Activated CD8-positive, alpha-beta memory T cell treated with anti-CD3 and anti-CD28 coated beads for 4 hours (primary cell): Measurements from ENCODE around the gene FER.

Experiments
- DNase-seq, 2 donors: peaks; one replicate each; pipeline ENCODE4 v3.0.0-alpha.2; 2020; ENCODE audit warnings: low read depth in 2 of 2

The FER gene

GRCh38 chr5:109177227-109177626 lies 429.5 kb downstream of the FER start:
- DNase-seq = no peak

- no peak for DNase-seq
Measured at GRCh38 chr5:109177782-109178181, 430.1 kb downstream of the FER start.

- no peak for DNase-seq
Measured at GRCh38 chr5:109180668-109181067, 433.0 kb downstream of the FER start.

- DNase-seq = no peak
Measured at GRCh38 chr5:109186759-109187158, 439.1 kb downstream of the FER start.

DNA sequence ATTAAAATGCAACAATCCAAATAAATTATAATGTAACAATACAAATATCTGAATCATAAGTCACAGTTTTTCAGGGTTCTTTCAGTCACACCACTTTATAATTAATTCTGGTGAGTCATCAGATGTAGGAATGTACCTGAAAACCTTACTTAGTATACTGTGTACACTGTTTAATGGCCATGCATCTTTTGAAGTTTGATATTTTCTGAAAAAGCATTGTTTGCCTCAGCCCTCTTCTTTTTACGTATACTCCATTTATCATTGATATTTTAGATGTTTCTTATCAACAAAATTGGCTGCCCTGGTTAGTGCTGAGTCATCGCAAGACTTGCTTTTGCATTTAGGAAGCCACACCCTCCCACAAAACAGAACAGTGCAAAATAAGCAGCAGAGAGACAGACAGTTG lies 443.5 kb downstream of the FER start:
- DNase-seq = no peak

GRCh38 chr5:109192027-109192426 lies 444.3 kb downstream of the FER start:
- DNase-seq = no peak

DNA sequence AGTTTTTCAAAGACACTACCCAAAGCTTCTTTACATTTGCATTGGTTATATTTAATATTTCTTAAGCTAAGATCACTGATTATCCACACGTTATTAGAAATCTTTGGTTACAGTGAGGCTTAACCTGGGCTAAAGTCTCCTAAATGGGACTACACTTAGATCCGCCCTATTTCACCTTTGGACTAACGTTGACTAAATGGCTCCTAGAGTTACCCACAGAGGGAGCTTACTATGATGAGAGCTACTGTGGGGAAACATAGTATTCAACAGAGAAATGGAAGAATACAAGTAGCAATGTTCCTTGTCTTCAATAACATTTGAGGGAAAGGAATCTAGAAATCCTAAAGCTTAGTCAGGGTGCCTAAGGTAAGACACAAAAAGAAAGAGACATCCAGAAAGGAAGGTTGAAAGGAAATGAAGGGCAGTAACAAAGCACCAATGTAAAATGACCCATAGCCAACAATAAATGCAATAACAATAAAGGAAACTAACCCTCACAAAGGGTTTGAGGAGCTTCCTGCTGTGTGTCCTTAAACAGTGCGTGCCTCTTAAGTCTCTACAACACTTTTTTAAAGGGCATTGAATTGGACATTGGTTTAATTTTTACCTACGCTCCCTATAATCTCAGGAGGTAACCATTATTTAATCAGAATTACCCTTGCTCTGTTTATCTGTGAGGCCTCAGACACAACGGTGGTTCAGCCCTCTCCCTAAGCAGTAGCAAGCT lies 445.0 kb downstream of the FER start:
- no peak for DNase-seq

- no peak for DNase-seq
Measured at GRCh38 chr5:109195667-109196066, 448.0 kb downstream of the FER start.

GRCh38 chr5:109196087-109196822 lies 448.6 kb downstream of the FER start:
- DNase-seq = no peak

- DNase-seq = no peak
Measured at GRCh38 chr5:109196823-109197160, 449.1 kb downstream of the FER start.

DNA sequence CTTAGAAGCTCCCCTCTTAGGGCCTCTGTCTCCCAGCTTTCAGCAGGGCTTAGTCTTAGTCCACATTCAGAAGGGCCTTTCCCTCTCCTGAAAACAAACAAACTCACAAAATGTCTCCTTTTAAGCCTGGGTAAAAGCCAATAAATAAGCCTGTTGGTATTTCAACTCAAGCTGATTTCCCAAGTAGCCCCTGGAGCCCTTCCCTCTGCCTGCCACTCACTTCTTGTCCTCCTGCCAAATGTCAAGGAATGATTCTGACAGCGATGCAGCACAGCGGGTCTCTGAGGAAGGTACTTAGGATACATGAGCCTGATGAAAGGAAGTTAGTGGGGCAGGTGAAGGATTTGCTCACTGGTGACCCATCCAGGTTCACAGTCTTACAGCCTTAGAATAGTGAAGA lies 451.6 kb downstream of the FER start:
- no peak for DNase-seq

- no peak for DNase-seq
Measured at GRCh38 chr5:109199799-109200620, 452.3 kb downstream of the FER start.

DNA sequence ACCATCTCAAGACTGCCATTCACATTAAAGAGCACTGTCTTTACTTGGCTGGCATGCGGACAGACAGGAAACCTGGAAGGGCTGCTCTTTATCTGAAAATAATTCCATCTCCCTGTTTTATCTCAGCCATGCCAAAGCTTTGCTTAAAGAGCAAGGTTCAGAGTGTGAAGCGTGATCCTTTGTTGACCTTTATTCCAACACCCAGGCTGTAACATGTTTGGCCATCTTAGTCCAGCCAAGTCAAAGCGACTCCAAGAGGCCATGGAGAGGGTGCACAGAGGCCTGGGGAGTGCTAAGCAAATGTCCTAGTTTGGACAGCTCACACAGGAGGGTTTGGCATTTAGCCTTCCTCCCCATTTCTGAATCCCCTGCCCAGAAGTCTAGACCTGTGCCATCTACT lies 467.3 kb downstream of the FER start:
- no peak for DNase-seq

DNA sequence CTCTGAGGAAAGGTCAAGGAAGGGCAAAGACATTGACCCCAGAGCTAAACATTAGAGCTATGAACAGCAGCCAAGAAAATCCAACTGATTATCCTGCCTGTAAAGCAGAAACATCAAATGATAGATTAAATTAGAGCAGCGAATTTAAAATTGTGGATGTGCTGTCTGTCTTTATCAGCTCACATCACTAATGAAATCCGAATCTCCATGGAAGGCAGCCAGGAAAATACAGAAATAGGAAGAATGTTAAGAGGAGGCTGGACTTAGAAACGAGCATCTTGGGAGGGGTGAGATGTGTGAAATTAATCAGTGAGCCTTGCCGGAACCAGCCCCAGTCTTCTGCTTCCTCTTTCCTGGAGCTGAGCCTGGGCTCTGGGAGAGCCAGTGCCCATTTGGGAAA lies 471.1 kb downstream of the FER start:
- no peak for DNase-seq

DNA sequence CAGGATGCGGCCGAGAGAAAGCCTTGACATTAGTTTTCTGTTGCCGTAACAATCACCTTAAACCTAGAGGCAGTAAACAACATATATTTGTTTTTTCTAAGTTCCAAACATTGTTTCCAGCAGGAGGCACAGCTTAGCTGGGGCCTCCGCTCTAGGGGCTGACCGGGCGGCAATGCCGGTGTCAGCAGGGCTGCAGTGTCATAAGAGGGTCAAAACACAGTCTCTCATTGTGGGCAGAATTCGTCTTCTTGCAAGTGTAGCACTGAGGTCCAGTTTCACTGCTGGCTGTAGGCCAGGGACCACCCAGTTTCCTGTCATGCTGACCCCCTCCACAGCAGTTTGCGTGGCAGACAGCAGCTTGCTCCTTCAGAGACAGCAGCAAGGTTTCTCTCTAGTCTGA lies 475.8 kb downstream of the FER start:
- DNase-seq = no peak

DNA sequence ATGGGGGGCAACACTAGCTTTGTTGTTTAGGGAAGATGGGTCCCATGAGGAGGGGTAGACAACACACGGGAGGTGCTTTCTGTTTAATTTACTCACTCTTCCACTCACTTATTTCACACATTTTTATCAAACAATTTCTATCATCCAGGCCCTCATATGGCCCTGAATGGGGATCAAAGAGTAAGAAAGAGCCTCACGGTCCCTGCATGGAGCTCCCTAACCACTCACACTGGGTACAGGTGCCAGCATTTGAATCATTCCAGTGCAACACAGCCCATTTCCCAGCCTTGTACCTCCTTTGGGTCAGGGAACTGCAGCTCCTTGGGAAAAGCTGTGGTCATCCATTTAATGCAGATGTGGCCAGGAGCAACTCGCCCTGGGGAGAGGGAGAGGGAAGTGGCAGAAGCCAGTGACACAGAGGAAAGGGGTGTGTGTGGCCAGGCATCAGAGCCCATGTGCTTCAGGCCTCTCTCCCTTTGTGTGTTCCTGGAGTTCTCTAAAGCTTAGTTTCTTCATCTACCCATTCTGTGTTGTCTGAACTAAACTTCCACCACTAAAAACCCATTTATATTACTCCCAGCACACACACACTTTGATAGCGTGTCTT lies 476.7 kb downstream of the FER start:
- DNase-seq = no peak

DNA sequence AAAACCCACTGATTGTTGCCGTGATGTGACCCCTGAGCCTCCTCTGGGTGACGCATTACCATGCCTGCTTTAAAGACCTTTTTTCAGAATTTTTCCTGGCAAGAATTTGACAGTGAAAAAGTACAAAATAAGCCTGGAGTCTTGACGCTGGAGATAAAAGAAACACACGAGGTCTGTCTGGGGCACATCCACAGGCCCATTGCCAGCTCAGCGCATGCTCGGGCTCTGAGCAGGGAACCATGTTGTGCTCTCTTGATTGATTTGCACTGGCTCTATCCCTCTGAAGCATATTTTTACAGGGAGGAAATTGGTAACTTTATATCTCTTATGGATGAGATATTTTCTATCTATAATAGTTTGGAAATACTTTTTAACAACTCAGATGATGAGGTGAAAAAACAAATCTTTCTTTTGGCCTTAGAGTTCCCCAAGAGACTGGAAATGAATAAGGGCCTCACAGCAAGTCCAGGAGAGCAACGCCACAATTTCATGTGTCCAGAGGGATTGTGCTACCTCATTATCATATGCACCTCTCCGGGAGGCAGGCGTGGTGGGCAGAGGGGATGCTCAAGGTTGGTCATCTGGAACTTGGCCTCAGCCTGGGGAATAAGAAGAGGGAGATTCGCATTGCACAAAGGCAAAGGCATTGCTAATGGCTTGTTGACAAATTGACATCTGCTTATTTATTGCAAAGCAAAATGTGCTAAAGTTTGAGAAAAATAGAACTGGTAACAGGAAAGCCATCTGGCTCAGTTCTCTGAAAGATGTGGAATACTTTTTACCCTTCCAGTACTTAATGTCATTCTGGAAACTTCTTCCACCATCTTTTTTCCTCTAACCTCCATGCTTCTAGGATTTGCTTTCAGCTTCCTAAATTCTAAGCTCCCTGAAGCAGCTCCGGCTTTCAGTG lies 478.3 kb downstream of the FER start:
- no peak for DNase-seq

DNA sequence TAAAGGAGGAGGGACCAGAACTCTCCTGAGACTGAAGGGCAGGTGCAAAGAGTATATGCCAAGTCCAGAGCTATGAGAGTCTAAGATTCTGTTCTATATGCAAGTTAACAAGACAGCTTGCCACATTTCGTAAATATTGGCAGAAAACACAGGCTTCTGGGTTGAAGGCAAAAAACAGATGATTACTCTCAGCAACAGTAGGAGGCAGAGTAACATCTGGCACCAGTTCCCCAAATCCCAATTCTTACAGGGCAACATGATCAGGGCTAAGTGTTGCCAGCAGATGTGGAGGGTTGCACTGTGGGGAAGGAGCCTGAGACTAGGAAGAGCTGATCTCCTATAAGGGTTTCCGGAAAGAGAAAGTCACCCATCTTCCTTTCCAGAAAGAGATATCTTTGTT lies 482.7 kb downstream of the FER start:
- no peak for DNase-seq

- no peak for DNase-seq
Measured at GRCh38 chr5:109231331-109231730, 483.6 kb downstream of the FER start.

DNA sequence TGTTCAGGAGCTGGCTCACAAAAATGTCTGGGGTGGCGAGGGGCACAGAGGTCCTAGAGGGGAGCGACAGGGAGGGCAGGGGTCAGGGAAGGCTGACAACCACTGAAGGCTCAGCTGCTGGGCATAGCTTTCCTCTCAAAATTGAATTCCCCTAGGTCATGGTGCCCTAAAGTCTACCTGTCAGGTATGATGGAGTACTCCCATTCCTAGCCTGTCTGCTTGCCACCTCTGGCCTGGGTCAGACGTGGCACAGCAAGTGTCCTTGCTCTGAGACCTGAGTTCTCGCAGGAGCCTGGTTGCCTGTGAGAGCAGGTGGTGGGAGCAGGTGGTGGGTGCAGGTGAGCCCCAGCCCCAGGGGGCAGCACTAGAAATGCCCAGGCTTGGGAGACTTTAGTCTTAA lies 486.7 kb downstream of the FER start:
- DNase-seq = no peak

- no peak for DNase-seq
Measured at GRCh38 chr5:109239456-109239855, 491.8 kb downstream of the FER start.
